ENCODE results near the gene SHISAL1.

SHISAL1 gene

GRCh38 chr22:44199866-44200265, 112.9 kb downstream of the SHISAL1 start:
- TF ChIP-seq CTCF (IDR thresholded peaks at IDR 0.05; ENCODE audit: control insufficient read depth, extremely low read depth, insufficient read depth) = no peak
- no peak for DNase-seq (ENCODE audit: low read depth)
- no peak overlapping the region for H3K4me3 ChIP-seq (ENCODE audit: low read depth, low read length)

GRCh38 chr22:44199164-44199563, 113.6 kb downstream of the SHISAL1 start:
- TF ChIP-seq CTCF (IDR thresholded peaks at IDR 0.05; ENCODE audit: control insufficient read depth, extremely low read depth, insufficient read depth) = no peak
- H3K4me3 ChIP-seq (ENCODE audit: low read depth, low read length) = no peak overlapping the region
- DNase-seq (ENCODE audit: low read depth) = no peak

GRCh38 chr22:44197271-44197670, 115.5 kb downstream of the SHISAL1 start:
- H3K4me3 ChIP-seq (ENCODE audit: low read depth, low read length) = no peak overlapping the region
- no peak for DNase-seq (ENCODE audit: low read depth)
- no peak for TF ChIP-seq CTCF (IDR thresholded peaks at IDR 0.05; ENCODE audit: control insufficient read depth, extremely low read depth, insufficient read depth)

- no peak for DNase-seq (ENCODE audit: low read depth)
- TF ChIP-seq CTCF (IDR thresholded peaks at IDR 0.05; ENCODE audit: control insufficient read depth, extremely low read depth, insufficient read depth) = no peak
- H3K4me3 ChIP-seq (ENCODE audit: low read depth, low read length) = no peak overlapping the region
These were observed 116.0 kb downstream of the SHISAL1 start for GRCh38 chr22:44196731-44197131.

GRCh38 chr22:44196241-44196640, 116.5 kb downstream of the SHISAL1 start:
- no peak overlapping the region for H3K4me3 ChIP-seq (ENCODE audit: low read depth, low read length)
- TF ChIP-seq CTCF (IDR thresholded peaks at IDR 0.05; ENCODE audit: control insufficient read depth, extremely low read depth, insufficient read depth) = no peak
- no peak for DNase-seq (ENCODE audit: low read depth)

- DNase-seq (ENCODE audit: low read depth) = no peak
- no peak for TF ChIP-seq CTCF (IDR thresholded peaks at IDR 0.05; ENCODE audit: control insufficient read depth, extremely low read depth, insufficient read depth)
- H3K4me3 ChIP-seq (ENCODE audit: low read depth, low read length) = no peak overlapping the region
These were observed 117.4 kb downstream of the SHISAL1 start for GRCh38 chr22:44195189-44195871.

GRCh38 chr22:44194569-44194968, 118.2 kb downstream of the SHISAL1 start:
- TF ChIP-seq CTCF (IDR thresholded peaks at IDR 0.05; ENCODE audit: control insufficient read depth, extremely low read depth, insufficient read depth) = no peak
- no peak overlapping the region for H3K4me3 ChIP-seq (ENCODE audit: low read depth, low read length)
- DNase-seq (ENCODE audit: low read depth) = no peak
